Vagina (tissue), 2 donors: ENCODE measurements around the gene UBL4B. TPM values are rescaled to one million over a fixed set of nuclear protein-coding genes. Genes with fewer than 3 reads are reported as not detected.

ENCODE experiments used
- DNase-seq, 2 donors: peaks; one replicate each; pipeline ENCODE4 v3.0.0-alpha.2; 2017; ENCODE audit errors: extremely low spot score in 2 of 2
- H3K27ac ChIP-seq: fragments of 200-600 bp; sonication (generic); one replicate; pipeline ENCODE4 v1.5.1; 2019
- H3K27me3 ChIP-seq: fragments of 200-600 bp; sonication (generic); one replicate; pipeline ENCODE4 v1.5.1; 2019
- H3K36me3 ChIP-seq, 2 donors: fragments of 200-600 bp; sonication (generic); one replicate each; pipeline ENCODE4 v1.5.1; 2017 to 2019
- H3K4me1 ChIP-seq: fragments of 200-600 bp; sonication (generic); one replicate; pipeline ENCODE4 v1.5.1; 2019
- H3K4me3 ChIP-seq, 2 donors: fragments of 200-600 bp; sonication (generic); 1 replicate in 1 of 2; 2 replicates in 1 of 2; pipeline ENCODE4 v1.5.1; 2016 to 2019
- H3K9me3 ChIP-seq: fragments of 200-600 bp; sonication (generic); one replicate; pipeline ENCODE4 v1.5.1; 2019
- POLR2A ChIP-seq, 2 donors: fragments of 450-650 bp; IDR thresholded peaks; one replicate each; pipeline ENCODE4 v1.6.1; 2017; ENCODE audit warnings: antibody characterized with exemption in 2 of 2, mild to moderate bottlenecking in 2 of 2, moderate library complexity in 2 of 2
- POLR2AphosphoS5 ChIP-seq, 2 donors: sonication (generic); formaldehyde crosslinking; IDR thresholded peaks; one replicate each; pipeline ENCODE4 v1.9.0; 2017; ENCODE audit warnings: antibody characterized with exemption in 2 of 2, mild to moderate bottlenecking in 2 of 2, low read depth in 1 of 2; ENCODE audit not compliant: insufficient read depth in 1 of 2
- intact Hi-C: fragments of 100-400 bp; cut with DNase I; formaldehyde crosslinking; loops from one replicate; pipeline ENCODE4 v1.15.1; 2023
- total RNA-seq: library from RNA; depleted of rRNA; stranded (reverse); fragments of >200 nt; gene quantifications from one replicate; pipeline ENCODE4 v1.2.3, GENCODE V29; 2016
- TF ChIP-seq, protein P1 (sequence below), 3 experiments: fragments of 450-650 bp in 2 of 3; fragments of 200-600 bp in 1 of 3; sonication (generic) in 1 of 3; IDR thresholded peaks; one replicate each; pipeline ENCODE4 v1.5.1; 2017 to 2019; ENCODE audit warnings: antibody characterized with exemption in 3 of 3, mild to moderate bottlenecking in 2 of 3, moderate library complexity in 2 of 3

UBL4B gene
- total RNA-seq, 1 donor from 2014 or later: not detected

DNA sequence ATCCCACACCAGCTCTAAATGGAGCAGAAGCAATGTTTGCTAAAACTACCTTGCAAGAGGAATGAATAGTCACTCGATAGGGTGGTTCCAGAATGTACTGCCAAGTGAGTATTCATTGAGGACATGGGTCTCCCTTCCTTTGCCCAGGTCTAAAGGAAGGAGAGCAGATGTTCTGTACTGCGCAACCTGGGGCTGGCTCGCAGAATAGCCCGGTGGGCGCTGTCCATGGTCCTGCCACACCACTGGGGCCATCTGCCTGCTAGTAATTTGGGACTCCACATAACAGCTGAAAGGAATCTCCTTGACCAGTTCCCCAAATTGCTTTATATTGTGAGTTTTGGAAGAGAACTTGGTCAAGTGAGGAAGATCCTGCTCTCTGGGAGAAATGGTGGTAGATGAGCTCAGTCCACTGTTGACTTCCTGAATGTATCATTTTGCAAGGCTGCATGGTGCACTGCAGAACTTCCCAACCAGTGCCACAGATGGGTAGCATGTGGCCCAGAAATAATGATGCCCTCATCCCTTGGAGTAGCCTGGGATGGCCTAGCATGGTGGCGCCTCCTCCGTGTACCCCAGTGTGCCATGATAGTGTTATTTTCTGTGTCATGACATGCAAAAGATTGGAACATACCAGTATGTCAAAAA is 43.8 kb downstream of the UBL4B start:
- Histone ChIP-seq H3K9me3 (no peaks in the 10 kb centered on the region), H3K27me3 (peaks cover 3% of the 10 kb centered on the region), H3K4me1 (peaks cover 2% of the 10 kb centered on the region), H3K36me3 (no peaks in the 10 kb centered on the region), H3K4me3 (no peak overlapping the region), H3K27ac (no peak overlapping the region)
- DNase-seq: no peak
- intact Hi-C loops: no loop called here
- TF ChIP-seq, protein P1, sequence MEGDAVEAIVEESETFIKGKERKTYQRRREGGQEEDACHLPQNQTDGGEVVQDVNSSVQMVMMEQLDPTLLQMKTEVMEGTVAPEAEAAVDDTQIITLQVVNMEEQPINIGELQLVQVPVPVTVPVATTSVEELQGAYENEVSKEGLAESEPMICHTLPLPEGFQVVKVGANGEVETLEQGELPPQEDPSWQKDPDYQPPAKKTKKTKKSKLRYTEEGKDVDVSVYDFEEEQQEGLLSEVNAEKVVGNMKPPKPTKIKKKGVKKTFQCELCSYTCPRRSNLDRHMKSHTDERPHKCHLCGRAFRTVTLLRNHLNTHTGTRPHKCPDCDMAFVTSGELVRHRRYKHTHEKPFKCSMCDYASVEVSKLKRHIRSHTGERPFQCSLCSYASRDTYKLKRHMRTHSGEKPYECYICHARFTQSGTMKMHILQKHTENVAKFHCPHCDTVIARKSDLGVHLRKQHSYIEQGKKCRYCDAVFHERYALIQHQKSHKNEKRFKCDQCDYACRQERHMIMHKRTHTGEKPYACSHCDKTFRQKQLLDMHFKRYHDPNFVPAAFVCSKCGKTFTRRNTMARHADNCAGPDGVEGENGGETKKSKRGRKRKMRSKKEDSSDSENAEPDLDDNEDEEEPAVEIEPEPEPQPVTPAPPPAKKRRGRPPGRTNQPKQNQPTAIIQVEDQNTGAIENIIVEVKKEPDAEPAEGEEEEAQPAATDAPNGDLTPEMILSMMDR (IDR thresholded peaks at IDR 0.05): no peak
- TF ChIP-seq POLR2A (IDR thresholded peaks at IDR 0.05) (no peak), POLR2AphosphoS5 (IDR thresholded peaks at IDR 0.05; ENCODE audit: insufficient read depth in 1 of 2, low read depth in 1 of 2) (no peak)

DNA sequence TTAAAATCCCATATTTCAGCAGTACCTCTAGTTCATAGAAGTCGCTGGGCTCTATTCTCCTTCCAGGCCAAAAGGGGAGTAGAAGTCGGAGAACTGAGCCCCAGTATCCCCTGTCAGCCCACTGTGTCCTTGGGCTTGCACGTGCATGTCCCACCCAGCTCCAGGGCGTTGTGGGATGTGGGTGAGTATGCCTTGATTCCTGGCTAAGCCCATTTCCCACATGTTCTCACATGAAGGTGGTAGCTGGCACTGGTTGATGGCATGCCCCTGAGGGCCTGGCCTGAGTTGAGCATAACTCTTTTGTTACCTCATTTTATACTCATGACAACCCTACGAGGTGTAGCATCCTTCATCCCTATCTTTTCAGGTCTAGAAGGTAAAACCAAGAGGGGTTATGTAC is 46.0 kb downstream of the UBL4B start:
- Histone ChIP-seq H3K4me3 (no peak overlapping the region), H3K9me3 (no peaks in the 10 kb centered on the region), H3K27ac (no peak overlapping the region), H3K36me3 (no peaks in the 10 kb centered on the region), H3K4me1 (no peaks in the 10 kb centered on the region), H3K27me3 (no peaks in the 10 kb centered on the region)
- intact Hi-C loops: no loop called here
- no peak for DNase-seq
- TF ChIP-seq POLR2AphosphoS5 (IDR thresholded peaks at IDR 0.05; ENCODE audit: insufficient read depth in 1 of 2, low read depth in 1 of 2) (no peak), POLR2A (IDR thresholded peaks at IDR 0.05) (no peak)
- TF ChIP-seq, protein P1 (IDR thresholded peaks at IDR 0.05): no peak

DNA sequence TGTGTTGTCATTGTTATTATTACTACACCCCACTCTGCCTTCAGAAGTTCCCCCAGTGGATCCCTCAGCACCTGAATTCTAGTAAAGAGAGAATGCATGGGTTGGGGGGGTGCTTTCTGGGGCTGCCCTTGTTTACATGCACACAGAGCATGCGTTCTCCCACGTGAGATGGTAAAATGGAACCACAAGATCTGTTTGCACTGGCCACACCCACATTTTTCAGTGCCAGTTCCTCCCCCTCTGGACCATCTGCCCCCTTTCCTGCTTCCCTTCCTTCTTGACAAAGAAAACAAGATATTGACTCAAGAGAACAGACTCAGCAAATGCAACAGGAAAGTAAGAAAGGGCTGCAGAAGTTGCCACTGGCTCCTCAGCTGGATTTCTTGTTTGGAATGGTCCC is 46.9 kb downstream of the UBL4B start:
- Histone ChIP-seq H3K9me3 (no peaks in the 10 kb centered on the region), H3K27me3 (no peaks in the 10 kb centered on the region), H3K36me3 (no peaks in the 10 kb centered on the region), H3K4me1 (no peaks in the 10 kb centered on the region), H3K4me3 (no peak overlapping the region), H3K27ac (no peak overlapping the region)
- intact Hi-C loops: no loop called here
- no peak for DNase-seq
- TF ChIP-seq, protein P1 (IDR thresholded peaks at IDR 0.05): no peak
- no peak for TF ChIP-seq POLR2A (IDR thresholded peaks at IDR 0.05)
- TF ChIP-seq POLR2AphosphoS5 (IDR thresholded peaks at IDR 0.05; ENCODE audit: insufficient read depth in 1 of 2, low read depth in 1 of 2): no peak

DNA sequence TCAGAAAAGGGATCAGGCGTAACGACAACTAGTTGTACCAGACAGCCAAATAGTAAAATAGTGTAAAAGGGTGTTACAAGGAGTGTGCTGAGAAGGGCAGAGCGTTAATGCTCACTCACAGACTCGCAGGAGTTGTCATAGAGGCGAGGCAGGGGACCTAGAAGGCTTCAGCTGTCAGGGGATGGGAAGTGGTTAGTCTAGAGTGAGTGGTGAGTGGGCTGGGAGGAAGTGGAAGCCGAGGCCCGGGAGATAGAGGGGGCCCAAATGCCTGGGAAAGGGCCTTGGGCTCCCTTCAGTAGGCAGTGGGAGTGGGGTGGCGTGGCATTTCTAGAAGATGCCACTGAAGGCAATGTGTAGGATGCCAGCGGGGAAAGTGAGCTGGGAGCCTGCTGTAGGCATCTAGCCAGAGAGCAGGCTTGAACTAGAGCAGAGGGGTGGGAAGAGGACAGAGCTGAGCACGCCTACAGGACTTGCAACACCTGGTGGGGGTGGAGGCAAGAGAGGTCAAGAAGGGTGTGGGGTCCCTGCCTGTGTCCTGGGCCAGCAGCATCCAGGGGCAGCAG is 48.4 kb downstream of the UBL4B start:
- Histone ChIP-seq H3K27ac (no peak overlapping the region), H3K4me1 (no peaks in the 10 kb centered on the region), H3K9me3 (no peaks in the 10 kb centered on the region), H3K27me3 (no peaks in the 10 kb centered on the region), H3K36me3 (no peaks in the 10 kb centered on the region), H3K4me3 (no peak overlapping the region)
- TF ChIP-seq POLR2A (IDR thresholded peaks at IDR 0.05) (no peak), POLR2AphosphoS5 (IDR thresholded peaks at IDR 0.05; ENCODE audit: insufficient read depth in 1 of 2, low read depth in 1 of 2) (no peak)
- TF ChIP-seq, protein P1 (IDR thresholded peaks at IDR 0.05): no peak
- intact Hi-C loops: no loop called here
- DNase-seq: no peak

DNA sequence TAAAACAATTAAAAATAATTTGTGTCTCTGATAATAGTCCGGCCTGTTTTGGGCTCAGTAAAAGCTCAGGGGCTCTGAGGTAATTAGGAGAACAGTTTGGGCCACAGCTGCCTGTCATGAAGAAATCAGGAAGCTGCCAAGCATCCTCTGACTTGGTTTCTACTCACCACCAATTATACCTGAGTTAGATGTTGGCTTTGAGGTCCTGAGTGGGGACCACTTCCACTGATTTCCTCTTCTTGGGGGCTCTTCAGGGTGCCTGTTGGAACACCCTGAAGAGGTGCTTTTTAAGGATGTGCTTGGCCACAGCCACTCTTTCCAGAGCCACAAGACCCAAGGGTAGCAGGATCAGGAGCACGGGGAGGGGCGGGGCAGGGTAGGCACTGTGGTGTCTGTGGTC is 48.9 kb downstream of the UBL4B start:
- Histone ChIP-seq H3K9me3 (no peaks in the 10 kb centered on the region), H3K4me3 (no peak overlapping the region), H3K4me1 (no peaks in the 10 kb centered on the region), H3K36me3 (no peaks in the 10 kb centered on the region), H3K27me3 (no peaks in the 10 kb centered on the region), H3K27ac (no peak overlapping the region)
- DNase-seq: no peak
- TF ChIP-seq POLR2A (IDR thresholded peaks at IDR 0.05) (no peak), POLR2AphosphoS5 (IDR thresholded peaks at IDR 0.05; ENCODE audit: insufficient read depth in 1 of 2, low read depth in 1 of 2) (no peak)
- TF ChIP-seq, protein P1 (IDR thresholded peaks at IDR 0.05): no peak
- intact Hi-C loops: no loop called here
